ENCODE results near the gene NDRG3.

Gene NDRG3

DNA sequence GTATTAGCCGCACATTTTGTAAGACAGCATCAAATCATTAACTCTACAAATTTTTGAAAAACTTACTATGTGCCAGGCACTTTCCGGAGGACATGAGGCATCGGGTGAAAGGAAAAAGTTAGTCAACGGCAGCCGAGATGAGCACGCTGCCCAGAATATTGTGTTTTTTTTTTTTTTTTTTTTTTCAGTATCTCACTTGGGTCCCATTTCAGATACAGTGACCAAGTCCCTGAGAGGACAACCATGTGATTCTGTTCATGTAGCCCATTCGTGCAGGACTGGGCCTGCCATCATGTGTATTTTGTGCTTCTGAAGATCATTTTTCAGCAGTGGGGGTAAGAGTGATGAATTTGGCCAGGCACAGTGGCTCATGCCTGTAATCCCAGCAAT, 101.2 kb downstream of the NDRG3 start:
- H3K4me3 ChIP-seq (ENCODE audit: insufficient read depth, low read length, poor library complexity, severe bottlenecking), result no peak overlapping the region
- no peak for TF ChIP-seq EZH2phosphoT487 (conservative IDR thresholded peaks at IDR 0.05; ENCODE audit: low read length)
- TF ChIP-seq, protein P1, sequence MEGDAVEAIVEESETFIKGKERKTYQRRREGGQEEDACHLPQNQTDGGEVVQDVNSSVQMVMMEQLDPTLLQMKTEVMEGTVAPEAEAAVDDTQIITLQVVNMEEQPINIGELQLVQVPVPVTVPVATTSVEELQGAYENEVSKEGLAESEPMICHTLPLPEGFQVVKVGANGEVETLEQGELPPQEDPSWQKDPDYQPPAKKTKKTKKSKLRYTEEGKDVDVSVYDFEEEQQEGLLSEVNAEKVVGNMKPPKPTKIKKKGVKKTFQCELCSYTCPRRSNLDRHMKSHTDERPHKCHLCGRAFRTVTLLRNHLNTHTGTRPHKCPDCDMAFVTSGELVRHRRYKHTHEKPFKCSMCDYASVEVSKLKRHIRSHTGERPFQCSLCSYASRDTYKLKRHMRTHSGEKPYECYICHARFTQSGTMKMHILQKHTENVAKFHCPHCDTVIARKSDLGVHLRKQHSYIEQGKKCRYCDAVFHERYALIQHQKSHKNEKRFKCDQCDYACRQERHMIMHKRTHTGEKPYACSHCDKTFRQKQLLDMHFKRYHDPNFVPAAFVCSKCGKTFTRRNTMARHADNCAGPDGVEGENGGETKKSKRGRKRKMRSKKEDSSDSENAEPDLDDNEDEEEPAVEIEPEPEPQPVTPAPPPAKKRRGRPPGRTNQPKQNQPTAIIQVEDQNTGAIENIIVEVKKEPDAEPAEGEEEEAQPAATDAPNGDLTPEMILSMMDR (IDR thresholded peaks at IDR 0.05; ENCODE audit: insufficient read depth, low read length, poor library complexity, severe bottlenecking), result no peak

DNA sequence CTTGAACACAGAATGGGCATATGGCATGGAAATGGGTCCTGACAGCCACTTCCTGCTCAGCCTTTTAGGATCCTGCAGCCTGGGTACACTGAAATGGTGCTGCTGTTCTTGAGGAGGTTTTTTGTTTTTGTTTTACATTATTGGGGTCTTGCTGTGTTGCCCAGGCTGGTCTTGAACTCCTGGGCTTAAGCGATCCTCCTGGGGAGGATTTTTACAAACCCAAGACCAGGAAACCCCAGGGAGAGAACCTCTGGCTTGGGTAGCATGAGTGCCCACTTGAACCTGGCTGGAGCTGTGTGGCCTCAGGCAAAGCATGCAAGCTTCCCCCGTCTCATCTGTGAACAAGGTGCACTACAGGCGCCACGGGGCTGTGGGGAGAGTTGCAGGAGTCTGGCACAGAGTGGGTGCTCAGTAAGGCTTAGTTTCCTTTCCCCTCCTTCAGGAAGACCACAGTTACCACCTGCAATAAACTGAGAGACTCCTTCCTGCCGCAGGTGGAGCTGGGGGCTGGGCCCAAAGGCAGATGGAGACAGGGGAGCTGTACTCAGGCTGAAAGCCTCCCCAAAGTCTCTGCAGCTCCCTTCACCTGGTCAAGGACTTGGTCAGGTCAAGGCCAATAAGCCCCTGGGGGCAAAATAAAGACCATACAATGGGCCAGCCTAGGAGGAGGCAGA, 101.7 kb downstream of the NDRG3 start:
- TF ChIP-seq EZH2phosphoT487 (conservative IDR thresholded peaks at IDR 0.05; ENCODE audit: low read length), result no peak
- TF ChIP-seq, protein P1 (IDR thresholded peaks at IDR 0.05; ENCODE audit: insufficient read depth, low read length, poor library complexity, severe bottlenecking), result no peak
- H3K9me3 ChIP-seq (ENCODE audit: insufficient read depth, low read length), result no peaks in the 10 kb centered on the region
- no peak overlapping the region for H3K4me2 ChIP-seq (ENCODE audit: low read depth, low read length, poor library complexity, severe bottlenecking)
- no peaks in the 10 kb centered on the region for H3F3A ChIP-seq (ENCODE audit: insufficient read depth)
- H2AFZ ChIP-seq (ENCODE audit: low read depth, low read length, severe bottlenecking), result no peak overlapping the region
- no peak overlapping the region for H3K4me3 ChIP-seq (ENCODE audit: insufficient read depth, low read length, poor library complexity, severe bottlenecking)
- no peak overlapping the region for H3K27ac ChIP-seq (ENCODE audit: low read depth, low read length)
- no peaks in the 10 kb centered on the region for H3K27me3 ChIP-seq (ENCODE audit: low read length)
- H3K9ac ChIP-seq (ENCODE audit: low read length), result no peak overlapping the region
- H3K36me3 ChIP-seq (ENCODE audit: low read length), result no peaks in the 10 kb centered on the region
- H3K9me2 ChIP-seq (replicated peaks; ENCODE audit: insufficient read depth, low read length), result no peaks in the 10 kb centered on the region
- H4K20me1 ChIP-seq (ENCODE audit: low read depth, low read length), result no peaks in the 10 kb centered on the region
- H3K79me2 ChIP-seq (ENCODE audit: insufficient read depth, low read length), result no peaks in the 10 kb centered on the region

More for the DNA sequence above, 101.2 kb downstream of the NDRG3 start:
- Histone ChIP-seq H3K9ac (ENCODE audit: low read length) (no peak overlapping the region), H3K27ac (ENCODE audit: low read depth, low read length) (no peak overlapping the region), H2AFZ (ENCODE audit: low read depth, low read length, severe bottlenecking) (no peak overlapping the region), H3K79me2 (ENCODE audit: insufficient read depth, low read length) (no peaks in the 10 kb centered on the region), H3K9me3 (ENCODE audit: insufficient read depth, low read length) (no peaks in the 10 kb centered on the region), H4K20me1 (ENCODE audit: low read depth, low read length) (no peaks in the 10 kb centered on the region), H3K4me2 (ENCODE audit: low read depth, low read length, poor library complexity, severe bottlenecking) (no peak overlapping the region), H3K36me3 (ENCODE audit: low read length) (no peaks in the 10 kb centered on the region), H3F3A (ENCODE audit: insufficient read depth) (no peaks in the 10 kb centered on the region), H3K27me3 (ENCODE audit: low read length) (no peaks in the 10 kb centered on the region), H3K9me2 (replicated peaks; ENCODE audit: insufficient read depth, low read length) (no peaks in the 10 kb centered on the region)

DNA sequence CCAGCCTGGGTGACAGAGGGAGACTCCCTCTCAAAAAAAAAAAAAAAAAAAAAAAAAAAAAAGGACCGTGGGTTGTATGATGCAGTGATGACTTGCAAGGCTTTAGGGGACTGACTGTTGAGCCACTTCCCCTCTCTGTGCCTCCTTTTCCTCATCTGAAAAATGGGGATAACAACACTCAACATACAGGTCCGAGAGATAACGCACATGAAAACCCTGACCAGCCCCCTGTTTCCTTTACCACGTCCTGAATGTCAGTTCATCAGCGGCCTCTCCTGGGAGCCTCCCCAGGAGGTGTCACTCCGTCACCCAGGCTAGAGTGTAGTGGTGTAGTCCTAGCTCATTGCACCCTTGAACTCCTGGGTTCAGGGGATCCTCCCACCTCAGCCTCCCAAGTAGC, 103.8 kb downstream of the NDRG3 start:
- H4K20me1 ChIP-seq (ENCODE audit: low read depth, low read length), result no peaks in the 10 kb centered on the region
- H2AFZ ChIP-seq (ENCODE audit: low read depth, low read length, severe bottlenecking), result no peak overlapping the region
- TF ChIP-seq EZH2phosphoT487 (conservative IDR thresholded peaks at IDR 0.05; ENCODE audit: low read length), result no peak
- TF ChIP-seq, protein P1 (IDR thresholded peaks at IDR 0.05; ENCODE audit: insufficient read depth, low read length, poor library complexity, severe bottlenecking), result no peak
- no peaks in the 10 kb centered on the region for H3K9me2 ChIP-seq (replicated peaks; ENCODE audit: insufficient read depth, low read length)
- no peaks in the 10 kb centered on the region for H3K79me2 ChIP-seq (ENCODE audit: insufficient read depth, low read length)
- H3K4me3 ChIP-seq (ENCODE audit: insufficient read depth, low read length, poor library complexity, severe bottlenecking), result no peak overlapping the region
- H3K36me3 ChIP-seq (ENCODE audit: low read length), result no peaks in the 10 kb centered on the region
- no peaks in the 10 kb centered on the region for H3F3A ChIP-seq (ENCODE audit: insufficient read depth)
- H3K4me2 ChIP-seq (ENCODE audit: low read depth, low read length, poor library complexity, severe bottlenecking), result no peak overlapping the region
- H3K9me3 ChIP-seq (ENCODE audit: insufficient read depth, low read length), result no peaks in the 10 kb centered on the region
- no peak overlapping the region for H3K9ac ChIP-seq (ENCODE audit: low read length)
- no peak overlapping the region for H3K27ac ChIP-seq (ENCODE audit: low read depth, low read length)
- no peaks in the 10 kb centered on the region for H3K27me3 ChIP-seq (ENCODE audit: low read length)
